Mesenchymal stem cell (in vitro differentiated cells and primary cell): ENCODE results near the gene PNPLA3.

ENCODE experiments used
- DNase-seq: peaks from one replicate; pipeline ENCODE4 v3.0.0-alpha.2; 2013
- H2AFZ ChIP-seq: one replicate; pipeline ENCODE4 v1.6.1; 2013; ENCODE audit warnings: low read depth, mild to moderate bottlenecking, control low read depth, inconsistent platforms, low read length, moderate library complexity
- H2AK5ac ChIP-seq: 2 replicates; pipeline ENCODE4 v1.6.1; 2013; ENCODE audit warnings: low read length, moderate library complexity, mild to moderate bottlenecking, inconsistent platforms; ENCODE audit not compliant: severe bottlenecking
- H2BK120ac ChIP-seq: one replicate; pipeline ENCODE4 v1.6.1; 2013; ENCODE audit warnings: low read depth, mild to moderate bottlenecking, inconsistent platforms, low read length, moderate library complexity
- H2BK12ac ChIP-seq, 2 experiments: one replicate each; pipeline ENCODE4 v1.6.1; 2013; ENCODE audit warnings: inconsistent platforms in 2 of 2, low read length in 2 of 2, mild to moderate bottlenecking in 2 of 2, moderate library complexity in 2 of 2, control low read depth in 1 of 2
- H2BK15ac ChIP-seq: one replicate; pipeline ENCODE4 v1.6.1; 2013; ENCODE audit warnings: mild to moderate bottlenecking, low read depth, inconsistent platforms; ENCODE audit not compliant: poor library complexity, severe bottlenecking
- H2BK5ac ChIP-seq: 2 replicates; pipeline ENCODE4 v1.6.1; 2013; ENCODE audit warnings: low read depth, mild to moderate bottlenecking, low read length, control low read depth, inconsistent platforms; ENCODE audit not compliant: poor library complexity, severe bottlenecking
- H3K14ac ChIP-seq, 2 experiments: one replicate each; pipeline ENCODE4 v1.6.1; 2013; ENCODE audit warnings: inconsistent platforms in 2 of 2, low read length in 2 of 2, control low read depth in 1 of 2, mild to moderate bottlenecking in 1 of 2, moderate library complexity in 1 of 2
- H3K18ac ChIP-seq, 2 experiments: one replicate each; pipeline ENCODE4 v1.6.1; 2013; ENCODE audit warnings: inconsistent platforms in 2 of 2, low read length in 2 of 2, control low read depth in 1 of 2, low read depth in 1 of 2, mild to moderate bottlenecking in 1 of 2
- H3K23ac ChIP-seq, 2 experiments: one replicate each; pipeline ENCODE4 v1.6.1; 2013; ENCODE audit warnings: inconsistent platforms in 2 of 2, low read length in 2 of 2, mild to moderate bottlenecking in 2 of 2, moderate library complexity in 2 of 2, control low read depth in 1 of 2
- H3K27ac ChIP-seq: 2 replicates; pipeline ENCODE4 v1.5.1; 2013; ENCODE audit warnings: mild to moderate bottlenecking, moderate library complexity, low read length, control low read depth, inconsistent platforms; ENCODE audit not compliant: poor library complexity, severe bottlenecking
- H3K27me3 ChIP-seq, 2 experiments: 2 replicates each; pipeline versions ENCODE4 v1.6.1 to v1.7.0; 2013; ENCODE audit warnings: low read length in 2 of 2, mild to moderate bottlenecking in 2 of 2, moderate library complexity in 2 of 2, control low read depth in 1 of 2, inconsistent platforms in 1 of 2; ENCODE audit not compliant: control insufficient read depth in 1 of 2, insufficient read depth in 1 of 2
- H3K36me3 ChIP-seq, 2 experiments: 2 replicates each; pipeline versions ENCODE4 v1.6.1 to v1.7.0; 2013; ENCODE audit warnings: low read length in 2 of 2, control low read depth in 1 of 2, inconsistent platforms in 1 of 2, low read depth in 1 of 2, mild to moderate bottlenecking in 1 of 2; ENCODE audit not compliant: insufficient read depth in 2 of 2, control insufficient read depth in 1 of 2
- H3K4ac ChIP-seq, 2 experiments: one replicate each; pipeline ENCODE4 v1.6.1; 2013; ENCODE audit warnings: inconsistent platforms in 2 of 2, low read length in 2 of 2, mild to moderate bottlenecking in 2 of 2, moderate library complexity in 2 of 2, control low read depth in 1 of 2, low read depth in 1 of 2
- H3K4me1 ChIP-seq: 2 replicates; pipeline ENCODE4 v1.6.1; 2013; ENCODE audit warnings: low read depth, low read length, control low read depth; ENCODE audit not compliant: control insufficient read depth, insufficient read depth
- H3K4me2 ChIP-seq: 2 replicates; pipeline ENCODE4 v1.6.1; 2013; ENCODE audit warnings: low read length, mild to moderate bottlenecking, inconsistent platforms; ENCODE audit not compliant: poor library complexity, severe bottlenecking
- H3K4me3 ChIP-seq, 2 experiments: 2 replicates each; pipeline versions ENCODE4 v1.5.1 to v1.7.0; 2013; ENCODE audit warnings: low read length in 2 of 2, mild to moderate bottlenecking in 2 of 2, control low read depth in 1 of 2, low read depth in 1 of 2; ENCODE audit not compliant: insufficient read depth in 1 of 2
- H3K79me1 ChIP-seq: replicated peaks from 2 replicates; pipeline ENCODE4 v1.6.1; 2013; ENCODE audit warnings: mild to moderate bottlenecking, control low read depth, low read length, inconsistent platforms; ENCODE audit not compliant: poor library complexity, severe bottlenecking
- H3K9ac ChIP-seq: 2 replicates; pipeline ENCODE4 v1.7.0; 2013; ENCODE audit warnings: mild to moderate bottlenecking, low read length, moderate library complexity
- H3K9me3 ChIP-seq: 2 replicates; pipeline ENCODE4 v1.7.0; 2013; ENCODE audit warnings: mild to moderate bottlenecking, low read length; ENCODE audit not compliant: control insufficient read depth
- H4K8ac ChIP-seq: one replicate; pipeline ENCODE4 v1.6.1; 2013; ENCODE audit warnings: inconsistent platforms, mild to moderate bottlenecking, low read length, moderate library complexity
- H4K91ac ChIP-seq: one replicate; pipeline ENCODE4 v1.6.1; 2013; ENCODE audit warnings: mild to moderate bottlenecking, low read length, inconsistent platforms
- WGBS: methylation state at CpG from one replicate; pipeline ENCODE4 v1.1.7; 2013; ENCODE audit warnings: mixed read lengths; 5-methylcytosine and 5-hydroxymethylcytosine counted together

The PNPLA3 gene

DNA sequence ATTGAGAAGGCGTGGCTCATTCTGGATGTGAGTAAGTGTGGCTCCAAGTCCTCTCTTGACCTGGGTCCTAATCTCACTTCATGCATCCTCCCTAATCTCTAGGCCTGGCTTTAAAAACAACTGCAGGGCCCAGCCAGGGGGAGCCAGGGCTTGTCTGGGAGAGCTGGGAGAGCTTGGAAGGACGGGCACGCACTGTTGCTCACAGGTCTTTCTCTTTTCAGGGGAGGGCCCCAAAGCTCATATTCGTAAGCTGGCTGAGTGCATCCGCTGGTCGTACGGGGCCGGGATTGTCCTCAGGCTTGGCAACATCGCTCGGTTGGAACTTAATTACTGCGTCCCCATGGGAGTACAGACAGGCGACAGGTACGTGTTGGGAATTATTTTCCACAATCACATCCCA lies 66.4 kb downstream of the PNPLA3 start:
- Histone ChIP-seq H2BK120ac (no peak overlapping the region), H2BK5ac (no peak overlapping the region), H2BK12ac (no peak overlapping the region), H3K18ac (no peak overlapping the region), H3K4me3 (no peak overlapping the region), H3K14ac (no peak overlapping the region), H4K91ac (no peak overlapping the region), H3K27me3 (no peaks in the 10 kb centered on the region), H3K79me1 (peaks cover 21% of the 10 kb centered on the region), H2AFZ (no peak overlapping the region), H3K27ac (no peak overlapping the region), H3K4me2 (no peak overlapping the region), H3K4ac (no peak overlapping the region), H2BK15ac (no peak overlapping the region), H4K8ac (no peak overlapping the region), H3K36me3 (peaks cover 56 to 87% of the 10 kb centered on the region in 2 experiments), H3K9me3 (no peaks in the 10 kb centered on the region), H2AK5ac (no peak overlapping the region), H3K4me1 (no peaks in the 10 kb centered on the region), H3K9ac (no peak overlapping the region), H3K23ac (no peak overlapping the region)
- 90% methylated on average over 11 of the region's 13 CpGs for WGBS
- DNase-seq, result no peak

DNA sequence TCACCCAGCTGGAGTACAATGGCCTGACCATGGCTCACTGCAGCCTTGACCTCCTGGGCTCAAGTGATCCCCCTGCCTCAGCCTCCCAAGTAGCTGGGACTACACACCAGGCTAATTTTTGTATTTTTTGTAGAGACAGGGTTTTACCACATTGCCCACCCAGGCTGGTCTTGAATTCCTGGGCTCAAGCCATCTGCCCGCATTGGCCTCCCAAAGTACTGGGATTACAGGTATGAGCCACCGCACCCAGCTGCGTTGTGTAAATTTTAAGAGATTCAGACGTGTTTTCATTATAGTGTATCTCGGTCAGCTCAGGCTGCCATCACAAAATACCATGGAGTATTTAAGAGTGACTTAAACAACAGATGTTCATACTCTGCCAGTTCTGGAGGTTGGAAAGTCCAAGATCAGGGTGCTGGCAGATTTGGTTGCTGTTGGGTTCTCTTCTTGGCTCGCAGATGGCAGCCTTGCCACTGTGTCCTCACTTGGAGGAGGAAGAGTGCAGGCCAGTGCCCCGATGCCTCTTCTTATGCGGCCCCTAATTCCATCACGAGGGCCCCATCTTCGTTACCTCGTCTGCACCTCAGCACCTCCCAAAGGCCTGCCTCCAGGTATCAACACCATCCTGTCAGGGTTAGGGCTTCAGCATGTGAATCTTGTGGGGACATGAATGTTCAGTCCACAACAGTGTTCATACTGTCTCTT lies 67.9 kb downstream of the PNPLA3 start:
- H3K4ac ChIP-seq, result no peak overlapping the region
- H3K18ac ChIP-seq, result no peak overlapping the region
- H3K4me1 ChIP-seq, result no peaks in the 10 kb centered on the region
- H3K9ac ChIP-seq, result no peak overlapping the region
- H3K9me3 ChIP-seq, result no peaks in the 10 kb centered on the region
- H3K23ac ChIP-seq, result no peak overlapping the region
- H3K36me3 ChIP-seq, result peaks cover 64 to 90% of the 10 kb centered on the region in 2 experiments
- H3K4me2 ChIP-seq, result no peak overlapping the region
- H3K4me3 ChIP-seq, result no peak overlapping the region
- H4K8ac ChIP-seq, result no peak overlapping the region
- H3K27ac ChIP-seq, result no peak overlapping the region
- peaks cover 36% of the 10 kb centered on the region for H3K79me1 ChIP-seq
- H2AK5ac ChIP-seq, result no peak overlapping the region
- H4K91ac ChIP-seq, result no peak overlapping the region
- DNase-seq, result no peak
- H2BK5ac ChIP-seq, result no peak overlapping the region
- no peaks in the 10 kb centered on the region for H3K27me3 ChIP-seq
- H2BK120ac ChIP-seq, result no peak overlapping the region
- H2BK12ac ChIP-seq, result no peak overlapping the region
- H2AFZ ChIP-seq, result no peak overlapping the region
- 97% methylated on average over 8 of the region's 11 CpGs for WGBS
- H3K14ac ChIP-seq, result no peak overlapping the region
- no peak overlapping the region for H2BK15ac ChIP-seq

DNA sequence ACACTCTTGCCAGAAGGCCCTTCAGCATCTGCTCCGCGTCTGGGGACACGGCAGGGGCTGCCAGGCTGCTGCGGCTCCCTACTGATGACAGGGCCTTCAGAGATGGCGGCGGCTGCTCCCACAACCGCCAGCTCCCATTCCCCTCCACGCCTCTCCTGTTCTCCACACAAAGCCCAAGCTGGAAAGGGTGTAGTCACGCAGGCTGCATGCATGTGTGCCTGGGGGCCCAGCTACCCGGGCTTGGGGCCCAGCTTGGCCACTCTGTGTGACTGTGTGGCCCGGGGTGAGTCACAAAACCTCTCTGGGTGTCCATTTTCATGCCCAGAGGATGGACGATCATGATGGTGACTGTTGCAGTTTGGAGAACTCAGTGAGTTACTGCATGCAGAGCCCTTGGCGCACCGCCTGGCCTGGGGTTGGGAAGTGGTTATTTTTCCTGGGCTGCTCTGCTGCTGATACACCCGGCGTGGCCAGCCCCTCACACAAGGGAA lies 68.8 kb downstream of the PNPLA3 start:
- no peak overlapping the region for H3K14ac ChIP-seq
- H2BK120ac ChIP-seq, result no peak overlapping the region
- no peak overlapping the region for H2AFZ ChIP-seq
- no peak overlapping the region for H4K8ac ChIP-seq
- no peak overlapping the region for H4K91ac ChIP-seq
- H3K36me3 ChIP-seq, result peaks cover 73 to 90% of the 10 kb centered on the region in 2 experiments
- H3K4me3 ChIP-seq, result no peak overlapping the region
- DNase-seq, result no peak
- H2BK5ac ChIP-seq, result no peak overlapping the region
- H3K4me2 ChIP-seq, result no peak overlapping the region
- no peak overlapping the region for H3K4ac ChIP-seq
- no peaks in the 10 kb centered on the region for H3K4me1 ChIP-seq
- H3K23ac ChIP-seq, result peak overlapping the region in 1 of 2 experiments; percentile 11
- peaks cover 40% of the 10 kb centered on the region for H3K79me1 ChIP-seq
- no peaks in the 10 kb centered on the region for H3K9me3 ChIP-seq
- no peak overlapping the region for H2BK15ac ChIP-seq
- no peak overlapping the region for H2AK5ac ChIP-seq
- H3K18ac ChIP-seq, result no peak overlapping the region
- no peaks in the 10 kb centered on the region for H3K27me3 ChIP-seq
- H3K27ac ChIP-seq, result no peak overlapping the region
- no peak overlapping the region for H3K9ac ChIP-seq
- H2BK12ac ChIP-seq, result no peak overlapping the region
- WGBS, result 92% methylated on average over 16 of the region's 16 CpGs

DNA sequence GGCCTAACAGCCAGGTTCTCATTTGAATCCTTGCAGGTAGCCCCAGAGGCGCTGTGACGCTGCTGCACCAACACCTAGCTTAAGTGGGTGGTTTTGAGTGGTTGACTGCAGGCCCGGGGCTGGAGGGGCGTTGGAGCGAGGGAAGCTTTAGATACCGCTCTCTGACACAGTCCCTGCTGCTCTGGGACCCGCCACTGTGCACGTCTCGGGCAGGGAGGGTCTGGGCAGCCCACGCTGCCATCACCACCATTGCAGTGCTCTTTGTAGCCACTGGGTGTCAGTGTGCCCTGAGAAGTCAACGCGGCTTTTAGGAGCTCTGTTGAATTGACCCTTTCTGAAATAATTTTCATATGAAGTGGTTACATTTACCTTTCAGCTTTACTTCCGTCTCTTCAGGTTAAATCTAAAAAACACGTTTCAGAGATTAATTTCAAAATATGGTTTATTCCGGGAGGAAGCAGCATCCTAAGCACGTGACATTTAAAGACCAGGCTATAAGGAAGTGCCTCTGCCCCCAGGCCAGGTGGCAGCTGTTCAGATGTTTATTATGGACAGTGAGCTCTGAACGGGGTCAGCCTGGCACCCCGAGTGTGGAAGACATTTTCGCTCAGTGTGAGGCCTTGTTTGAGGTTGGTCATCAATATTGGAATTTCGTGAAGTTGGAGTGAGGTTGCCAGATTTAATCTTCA lies 69.6 kb downstream of the PNPLA3 start:
- Histone ChIP-seq H4K8ac (no peak overlapping the region), H2BK12ac (no peak overlapping the region), H3K4ac (no peak overlapping the region), H3K4me3 (no peak overlapping the region), H2BK120ac (no peak overlapping the region), H2BK5ac (no peak overlapping the region), H3K18ac (no peak overlapping the region), H3K79me1 (peaks cover 41% of the 10 kb centered on the region), H3K9ac (peak overlapping the region; percentile 50), H2BK15ac (no peak overlapping the region), H3K27ac (no peak overlapping the region), H2AFZ (no peak overlapping the region), H3K23ac (no peak overlapping the region), H3K4me2 (no peak overlapping the region), H3K9me3 (no peaks in the 10 kb centered on the region), H4K91ac (no peak overlapping the region), H3K27me3 (no peaks in the 10 kb centered on the region), H3K14ac (no peak overlapping the region), H2AK5ac (no peak overlapping the region), H3K36me3 (peaks cover 77 to 91% of the 10 kb centered on the region in 2 experiments), H3K4me1 (no peaks in the 10 kb centered on the region)
- 47% methylated on average over 17 of the region's 20 CpGs for WGBS
- DNase-seq, result peak; percentile 60
